Muscle of leg (tissue), 11 donors: Measurements from ENCODE around the gene NKX6-2. TPM values are rescaled to one million over a fixed set of nuclear protein-coding genes. Genes with fewer than 3 reads are reported as not detected.

Experiments
- DNase-seq: peaks from one replicate; pipeline ENCODE4 v3.0.0; 2013
- H3K27ac ChIP-seq: one replicate; pipeline ENCODE4 v1.5.1; 2013; ENCODE audit warnings: mild to moderate bottlenecking, low read length, control low read depth
- H3K27me3 ChIP-seq: one replicate; pipeline ENCODE4 v1.6.1; 2013; ENCODE audit warnings: low read length; ENCODE audit not compliant: control insufficient read depth, insufficient read depth
- H3K36me3 ChIP-seq: one replicate; pipeline ENCODE4 v1.6.1; 2013; ENCODE audit warnings: low read length; ENCODE audit not compliant: control insufficient read depth, insufficient read depth
- H3K4me1 ChIP-seq: one replicate; pipeline ENCODE4 v1.6.1; 2013; ENCODE audit warnings: low read length; ENCODE audit not compliant: control insufficient read depth, insufficient read depth
- H3K4me3 ChIP-seq: one replicate; pipeline ENCODE4 v1.5.1; 2013; ENCODE audit warnings: low read length, control low read depth
- H3K9me3 ChIP-seq: replicated peaks from 2 replicates; pipeline ENCODE4 v1.6.1; 2013; ENCODE audit warnings: low read depth, low read length; ENCODE audit not compliant: control insufficient read depth
- WGBS: methylation state at CpG from one replicate; pipeline ENCODE4 v1.1.5; 2013; ENCODE audit warnings: missing lambda C conversion rate; ENCODE audit not compliant: insufficient coverage; 5-methylcytosine and 5-hydroxymethylcytosine counted together
- polyA plus RNA-seq, 8 donors: library from polyadenylated mRNA; unstranded; fragments of 120-200 nt; gene quantifications; one replicate each; pipeline versions ENCODE4 v1.2.1 to v1.2.3, GENCODE V29; 2013; ENCODE audit warnings: inconsistent platforms in 1 of 8, low replicate concordance in 1 of 8; ENCODE audit not compliant: insufficient read length in 8 of 8, insufficient read depth in 1 of 8
- total RNA-seq: library from RNA; stranded (reverse); fragments of 120-200 nt; gene quantifications from one replicate; pipeline ENCODE4 v1.2.4, GENCODE V29; 2013

NKX6-2 gene
- total and polyA plus RNA-seq, 9 donors: 4.6 to 15.5 (median 7.0) TPM; not detected in 1

- Histone ChIP-seq H3K4me1 (peaks cover 15% of the 10 kb centered on the region), H3K36me3 (no peaks in the 10 kb centered on the region), H3K27me3 (peaks cover 90% of the 10 kb centered on the region), H3K27ac (no peak overlapping the region), H3K9me3 (no peaks in the 10 kb centered on the region), H3K4me3 (no peak overlapping the region)
- WGBS: 1% methylated on average over 75 of the region's 79 CpGs
- DNase-seq: no peak
These were observed 2.4 kb upstream of the NKX6-2 start for GRCh38 chr10:132788180-132788830.

- no peak for DNase-seq
- H3K27ac ChIP-seq: no peak overlapping the region
- H3K36me3 ChIP-seq: peaks cover under 1% of the 10 kb centered on the region
- H3K4me3 ChIP-seq: no peak overlapping the region
- H3K4me1 ChIP-seq: peaks cover 15% of the 10 kb centered on the region
- WGBS: 1% methylated on average over 63 of the region's 80 CpGs
- no peaks in the 10 kb centered on the region for H3K9me3 ChIP-seq
- H3K27me3 ChIP-seq: peaks cover 87% of the 10 kb centered on the region
These were observed 1.7 kb upstream of the NKX6-2 start for GRCh38 chr10:132787495-132788179.

GRCh38 chr10:132786884-132787494 lies 1.0 kb upstream of the NKX6-2 start:
- DNase-seq: no peak
- Histone ChIP-seq H3K9me3 (no peaks in the 10 kb centered on the region), H3K4me3 (no peak overlapping the region), H3K4me1 (peaks cover 15% of the 10 kb centered on the region), H3K27me3 (peaks cover 89% of the 10 kb centered on the region), H3K36me3 (peaks cover 6% of the 10 kb centered on the region), H3K27ac (no peak overlapping the region)
- WGBS: 1% methylated on average over 80 of the region's 80 CpGs

GRCh38 chr10:132786476-132786883 lies 533 bp upstream of the NKX6-2 start:
- no peak for DNase-seq
- Histone ChIP-seq H3K9me3 (no peaks in the 10 kb centered on the region), H3K27ac (no peak overlapping the region), H3K36me3 (peaks cover 10% of the 10 kb centered on the region), H3K27me3 (peaks cover 89% of the 10 kb centered on the region), H3K4me3 (no peak overlapping the region), H3K4me1 (peaks cover 15% of the 10 kb centered on the region)
- WGBS: 2% methylated on average over 58 of the region's 58 CpGs

GRCh38 chr10:132784866-132785722 lies 853 bp downstream of the NKX6-2 start:
- no peak for DNase-seq
- 1% methylated on average over 111 of the region's 111 CpGs for WGBS
- Histone ChIP-seq H3K9me3 (no peaks in the 10 kb centered on the region), H3K36me3 (peaks cover 14% of the 10 kb centered on the region), H3K27ac (no peak overlapping the region), H3K4me3 (no peak overlapping the region), H3K4me1 (peaks cover 15% of the 10 kb centered on the region), H3K27me3 (peaks cover 84% of the 10 kb centered on the region)

- no peaks in the 10 kb centered on the region for H3K9me3 ChIP-seq
- no peak for DNase-seq
- H3K27me3 ChIP-seq: peaks cover 77% of the 10 kb centered on the region
- H3K27ac ChIP-seq: no peak overlapping the region
- peaks cover 15% of the 10 kb centered on the region for H3K36me3 ChIP-seq
- 12% methylated on average over 105 of the region's 106 CpGs for WGBS
- H3K4me3 ChIP-seq: no peak overlapping the region
- peaks cover 15% of the 10 kb centered on the region for H3K4me1 ChIP-seq
These were observed 1.7 kb downstream of the NKX6-2 start for GRCh38 chr10:132783940-132784865.

GRCh38 chr10:132783165-132783939 lies 2.6 kb downstream of the NKX6-2 start:
- H3K9me3 ChIP-seq: no peaks in the 10 kb centered on the region
- H3K4me1 ChIP-seq: peaks cover 13% of the 10 kb centered on the region
- peaks cover 19% of the 10 kb centered on the region for H3K36me3 ChIP-seq
- no peak overlapping the region for H3K4me3 ChIP-seq
- WGBS: 88% methylated on average over 22 of the region's 30 CpGs
- peaks cover 69% of the 10 kb centered on the region for H3K27me3 ChIP-seq
- no peak overlapping the region for H3K27ac ChIP-seq
- DNase-seq: no peak

GRCh38 chr10:132781556-132781955 lies 4.4 kb downstream of the NKX6-2 start:
- no peak for DNase-seq
- Histone ChIP-seq H3K4me1 (peaks cover 5% of the 10 kb centered on the region), H3K27me3 (peaks cover 52% of the 10 kb centered on the region), H3K9me3 (no peaks in the 10 kb centered on the region), H3K27ac (no peak overlapping the region), H3K36me3 (peaks cover 19% of the 10 kb centered on the region), H3K4me3 (no peak overlapping the region)
- 93% methylated on average over 20 of the region's 20 CpGs for WGBS

GRCh38 chr10:132780356-132780755 lies 5.6 kb downstream of the NKX6-2 start:
- 87% methylated on average over 11 of the region's 12 CpGs for WGBS
- H3K27me3 ChIP-seq: peaks cover 45% of the 10 kb centered on the region
- H3K36me3 ChIP-seq: peaks cover 19% of the 10 kb centered on the region

More at GRCh38 chr10:132780356-132780755, 5.6 kb downstream of the NKX6-2 start:
- Histone ChIP-seq H3K4me1 (peaks cover 10% of the 10 kb centered on the region), H3K9me3 (no peaks in the 10 kb centered on the region), H3K4me3 (no peak overlapping the region), H3K27ac (no peak overlapping the region)
- DNase-seq: no peak
